ENCODE data around the gene METTL21C.

DNA sequence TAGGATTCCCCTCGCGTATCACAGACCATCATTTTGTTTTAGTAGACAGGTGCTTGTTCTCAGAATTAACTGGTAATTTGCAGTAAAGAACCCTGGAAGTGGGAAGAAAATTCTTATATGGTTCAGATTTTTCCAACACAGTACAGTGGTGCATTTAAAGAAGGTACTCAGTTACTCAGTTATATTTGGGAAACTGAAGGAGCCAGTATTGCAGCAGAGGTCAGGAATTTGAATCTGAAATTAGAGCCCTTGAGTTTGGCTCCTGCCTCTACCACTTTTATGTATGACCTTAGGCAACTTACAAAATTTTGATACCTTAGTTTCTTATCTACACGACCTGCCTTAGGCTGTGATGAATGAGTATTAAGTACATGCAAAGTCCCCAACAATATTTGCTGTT is 19.7 kb downstream of the METTL21C start:
- TF ChIP-seq CTCF (IDR thresholded peaks at IDR 0.05) (no peak), POLR2A (IDR thresholded peaks at IDR 0.05) (no peak)
